PC-9 (cell line): ENCODE results near the gene PIK3CB. TPM values are rescaled to one million over a fixed set of nuclear protein-coding genes. Genes with fewer than 3 reads are reported as not detected.

Experiments used
- BruUV-seq: library from RNA; stranded (reverse); fragments of 400-500 nt; replicated peaks from 2 replicates; lab custom pipeline; 2021; lab: Mats Ljungman, UMichigan
- CTCF ChIA-PET: fragments of 300-600 bp; sonication (Branson Sonifier 250); formaldehyde crosslinking; loops from one replicate; lab custom pipeline; 2022; ENCODE audit warnings: antibody characterized with exemption; lab: Charles Lee
- POLR2A ChIA-PET: fragments of 300-600 bp; sonication (Branson Sonifier 250); formaldehyde crosslinking; loops from one replicate; lab custom pipeline; 2022; ENCODE audit warnings: antibody characterized with exemption; ENCODE audit not compliant: unreplicated experiment; lab: Charles Lee
- DNase-seq, 2 experiments: peaks; one replicate each; pipeline versions ENCODE4 v3.0.0 to v3.0.0-alpha.2; 2015 to 2022; ENCODE audit warnings: mixed read lengths in 1 of 2
- H2AFZ ChIP-seq: fragments of 200-600 bp; sonication (generic); 2 replicates; pipeline ENCODE4 v1.8.1; 2017; ENCODE audit warnings: antibody characterized with exemption
- H3F3A ChIP-seq: fragments of 200-600 bp; sonication (generic); 2 replicates; pipeline ENCODE4 v1.8.1; 2017; ENCODE audit warnings: antibody characterized with exemption, mild to moderate bottlenecking, low read depth; ENCODE audit not compliant: insufficient read depth
- H3K27ac ChIP-seq: fragments of 200-600 bp; sonication (generic); 2 replicates; pipeline ENCODE4 v1.6.1; 2016; ENCODE audit warnings: mixed run types
- H3K27me3 ChIP-seq: fragments of 200-600 bp; sonication (generic); 2 replicates; pipeline ENCODE4 v1.6.1; 2016; ENCODE audit warnings: low read depth, mixed run types; ENCODE audit not compliant: insufficient read depth
- H3K36me3 ChIP-seq: fragments of 200-600 bp; sonication (generic); 2 replicates; pipeline ENCODE4 v1.6.1; 2016; ENCODE audit warnings: low read depth, mixed run types
- H3K4me1 ChIP-seq: fragments of 200-600 bp; sonication (generic); replicated peaks from 2 replicates; pipeline ENCODE4 v1.6.1; 2016; ENCODE audit warnings: mixed run types; ENCODE audit not compliant: insufficient read depth
- H3K4me2 ChIP-seq: fragments of 200-600 bp; sonication (generic); 2 replicates; pipeline ENCODE4 v1.6.1; 2017; ENCODE audit warnings: mixed run types
- H3K4me3 ChIP-seq: fragments of 200-600 bp; sonication (generic); 2 replicates; pipeline ENCODE4 v1.6.1; 2016; ENCODE audit warnings: mixed run types
- H3K79me2 ChIP-seq: fragments of 200-600 bp; sonication (generic); 2 replicates; pipeline ENCODE4 v1.6.1; 2017; ENCODE audit warnings: low read depth, mixed run types
- H3K9me2 ChIP-seq: fragments of 200-600 bp; sonication (generic); 2 replicates; pipeline ENCODE4 v1.8.1; 2017; ENCODE audit warnings: mild to moderate bottlenecking; ENCODE audit not compliant: insufficient read depth
- H3K9me3 ChIP-seq: fragments of 200-600 bp; sonication (generic); 2 replicates; pipeline ENCODE4 v1.8.1; 2016; ENCODE audit warnings: low read depth; ENCODE audit not compliant: insufficient read depth
- H4K20me1 ChIP-seq: fragments of 200-600 bp; sonication (generic); 2 replicates; pipeline ENCODE4 v1.8.1; 2017; ENCODE audit not compliant: insufficient read depth
- EZH2 ChIP-seq: fragments of 200-600 bp; sonication (generic); IDR thresholded peaks from 2 replicates; pipeline ENCODE4 v1.8.0; 2017; ENCODE audit warnings: antibody characterized with exemption, low read depth
- intact Hi-C: fragments of 100-400 bp; cut with micrococcal nuclease; formaldehyde crosslinking; loops from one replicate; pipeline ENCODE4 v1.10.0; 2022; ENCODE audit not compliant: unreplicated experiment
- total RNA-seq: library from RNA; stranded (reverse); gene quantifications from 2 replicates; pipeline ENCODE4 v1.2.3, GENCODE V29; 2021
- TF ChIP-seq, protein P1 (sequence below): fragments of 200-600 bp; sonication (generic); conservative IDR thresholded peaks from 2 replicates; pipeline ENCODE4 v1.6.1; 2017; ENCODE audit warnings: mixed run types, antibody characterized with exemption, mild to moderate bottlenecking, moderate library complexity

The PIK3CB gene
- total RNA-seq, 1 experiment from 2014 or later = 47.8 TPM

DNA sequence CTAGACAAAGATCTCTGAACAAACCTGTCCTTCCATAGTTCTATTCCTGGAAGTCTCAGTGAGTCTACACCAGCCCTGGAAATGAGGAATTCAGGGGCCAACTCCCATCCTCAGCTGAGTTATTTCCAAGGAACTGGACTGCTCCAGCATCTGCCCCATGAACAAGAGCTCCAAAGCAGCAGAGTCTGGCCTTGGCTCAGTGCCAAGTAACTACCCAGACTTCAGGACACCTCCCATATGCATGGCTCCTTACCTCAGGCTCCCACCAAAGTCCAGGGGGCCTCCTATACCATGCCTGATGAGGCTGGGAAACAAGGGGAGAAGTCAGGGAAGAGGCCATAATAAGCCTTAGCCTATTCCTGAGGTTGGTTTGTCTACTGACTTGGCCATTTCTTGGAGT is 181.2 kb downstream of the PIK3CB start:
- Histone ChIP-seq H3K27me3 (no peaks in the 10 kb centered on the region), H3K79me2 (no peaks in the 10 kb centered on the region), H3K27ac (no peak overlapping the region), H3K4me3 (no peak overlapping the region), H3F3A (no peaks in the 10 kb centered on the region), H2AFZ (no peak overlapping the region), H3K36me3 (peaks cover 26% of the 10 kb centered on the region; the same call in 1 of the 2 replicates), H3K4me2 (no peak overlapping the region), H4K20me1 (no peaks in the 10 kb centered on the region), H3K9me2 (no peaks in the 10 kb centered on the region), H3K9me3 (peaks cover 10% of the 10 kb centered on the region), H3K4me1 (no peaks in the 10 kb centered on the region)
- CTCF ChIA-PET = no interaction called here
- no TSS peak for BruUV-seq
- intact Hi-C loops = no loop called here
- POLR2A ChIA-PET = no interaction called here
- DNase-seq = no peak
- no peak for TF ChIP-seq EZH2
- TF ChIP-seq, protein P1, sequence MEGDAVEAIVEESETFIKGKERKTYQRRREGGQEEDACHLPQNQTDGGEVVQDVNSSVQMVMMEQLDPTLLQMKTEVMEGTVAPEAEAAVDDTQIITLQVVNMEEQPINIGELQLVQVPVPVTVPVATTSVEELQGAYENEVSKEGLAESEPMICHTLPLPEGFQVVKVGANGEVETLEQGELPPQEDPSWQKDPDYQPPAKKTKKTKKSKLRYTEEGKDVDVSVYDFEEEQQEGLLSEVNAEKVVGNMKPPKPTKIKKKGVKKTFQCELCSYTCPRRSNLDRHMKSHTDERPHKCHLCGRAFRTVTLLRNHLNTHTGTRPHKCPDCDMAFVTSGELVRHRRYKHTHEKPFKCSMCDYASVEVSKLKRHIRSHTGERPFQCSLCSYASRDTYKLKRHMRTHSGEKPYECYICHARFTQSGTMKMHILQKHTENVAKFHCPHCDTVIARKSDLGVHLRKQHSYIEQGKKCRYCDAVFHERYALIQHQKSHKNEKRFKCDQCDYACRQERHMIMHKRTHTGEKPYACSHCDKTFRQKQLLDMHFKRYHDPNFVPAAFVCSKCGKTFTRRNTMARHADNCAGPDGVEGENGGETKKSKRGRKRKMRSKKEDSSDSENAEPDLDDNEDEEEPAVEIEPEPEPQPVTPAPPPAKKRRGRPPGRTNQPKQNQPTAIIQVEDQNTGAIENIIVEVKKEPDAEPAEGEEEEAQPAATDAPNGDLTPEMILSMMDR = no peak

DNA sequence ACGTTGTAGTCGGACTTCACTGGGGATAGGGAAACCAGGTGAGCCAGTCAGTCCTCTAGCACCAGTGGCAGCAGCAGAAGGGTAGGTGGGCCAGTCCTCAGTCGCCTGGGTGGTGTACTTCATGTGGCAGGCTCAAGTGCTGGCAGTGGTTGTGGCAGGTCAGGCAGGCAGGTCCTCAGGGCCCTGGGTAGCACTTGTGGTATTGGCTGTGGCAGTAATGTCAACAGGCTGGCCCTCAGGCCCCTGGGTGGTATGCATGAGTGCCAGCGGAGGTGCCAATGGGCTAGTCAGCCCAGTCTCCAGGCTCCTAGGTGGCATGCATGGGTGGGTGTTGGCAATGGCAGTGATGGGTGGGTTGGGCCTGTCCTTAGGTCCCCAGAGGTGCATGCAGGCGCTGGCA is 185.6 kb downstream of the PIK3CB start:
- H3K36me3 ChIP-seq = peaks cover 26% of the 10 kb centered on the region; the same call in 1 of the 2 replicates
- CTCF ChIA-PET = no interaction called here
- no peak overlapping the region for H2AFZ ChIP-seq
- TF ChIP-seq, protein P1 = no peak
- no peak for TF ChIP-seq EZH2
- POLR2A ChIA-PET = no interaction called here
- H3F3A ChIP-seq = no peaks in the 10 kb centered on the region
- intact Hi-C loops = no loop called here
- no peaks in the 10 kb centered on the region for H4K20me1 ChIP-seq
- peaks cover 21% of the 10 kb centered on the region for H3K9me3 ChIP-seq
- no peaks in the 10 kb centered on the region for H3K79me2 ChIP-seq
- no peak overlapping the region for H3K27ac ChIP-seq
- H3K27me3 ChIP-seq = no peaks in the 10 kb centered on the region
- no TSS peak for BruUV-seq
- no peak for DNase-seq
- H3K9me2 ChIP-seq = no peaks in the 10 kb centered on the region
- H3K4me1 ChIP-seq = no peaks in the 10 kb centered on the region
- H3K4me2 ChIP-seq = no peak overlapping the region
- H3K4me3 ChIP-seq = no peak overlapping the region

DNA sequence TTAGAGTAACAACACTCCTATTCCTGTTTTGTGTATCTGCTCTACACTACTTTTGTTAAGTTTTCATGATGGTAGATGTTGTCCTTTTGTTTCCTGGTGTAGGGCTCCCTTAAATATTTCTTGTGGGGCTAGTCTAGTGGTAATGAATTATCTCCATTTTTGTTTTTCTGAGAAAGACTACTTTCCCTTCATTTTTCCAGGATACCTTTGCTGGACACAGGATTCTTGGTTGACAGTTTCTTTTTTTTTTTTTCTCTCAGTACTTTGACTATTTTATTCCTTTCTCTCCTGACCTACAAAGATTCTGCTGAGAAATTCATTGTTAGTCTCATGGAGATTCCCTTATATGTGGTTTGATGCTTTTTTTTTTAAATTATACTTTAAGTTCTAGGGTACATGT is 188.2 kb downstream of the PIK3CB start:
- no peaks in the 10 kb centered on the region for H3K9me2 ChIP-seq
- H3K36me3 ChIP-seq = peaks cover 21% of the 10 kb centered on the region; the same call in 1 of the 2 replicates
- ChIA-PET CTCF (interaction anchor here (0.7 kb wide), 1 partner anchor 32 kb away, joined by 18 read pairs; no protein-coding TSS in a partner anchor), POLR2A (interaction anchor here (0.7 kb wide), 1 partner anchor 269 kb away, joined by 3 read pairs; no protein-coding TSS in a partner anchor)
- H3K4me2 ChIP-seq = no peak overlapping the region
- H3K27me3 ChIP-seq = no peaks in the 10 kb centered on the region
- TF ChIP-seq, protein P1 = no peak
- TF ChIP-seq EZH2 = no peak
- DNase-seq = no peak
- intact Hi-C loops = no loop called here
- H2AFZ ChIP-seq = no peak overlapping the region
- H3K27ac ChIP-seq = no peak overlapping the region
- H3K9me3 ChIP-seq = peaks cover 40% of the 10 kb centered on the region
- H4K20me1 ChIP-seq = no peaks in the 10 kb centered on the region
- H3K4me1 ChIP-seq = no peaks in the 10 kb centered on the region
- no peaks in the 10 kb centered on the region for H3K79me2 ChIP-seq
- H3K4me3 ChIP-seq = no peak overlapping the region
- 0 out of 2 replicates have a peak, but pooled peaks cover 4% of the 10 kb centered on the region for H3F3A ChIP-seq
- no TSS peak for BruUV-seq
